ENCODE measurements around the gene SLC44A5.

GRCh38 chr1:75550559-75550958 is 60.4 kb downstream of the SLC44A5 start:
- TF ChIP-seq CTCF (IDR thresholded peaks at IDR 0.05): no peak
- no peak for TF ChIP-seq EP300 (IDR thresholded peaks at IDR 0.05)
- TF ChIP-seq POLR2A (IDR thresholded peaks at IDR 0.05): no peak
- TF ChIP-seq POLR2AphosphoS5 (IDR thresholded peaks at IDR 0.05): no peak

All from stomach (tissue), 4 donors.